Left ventricle myocardium inferior (tissue), 1 donor: ENCODE results near the gene CYB5B. TPM values are rescaled to one million over a fixed set of nuclear protein-coding genes. Genes with fewer than 3 reads are reported as not detected.
A peak's percentile ranks its signal among the peaks of the same experiment; 100 is the strongest.

Experiments
- DNase-seq: peaks from one replicate; pipeline ENCODE4 v3.0.0-alpha.2; 2020
- H3K27ac ChIP-seq: fragments of 200-600 bp; replicated peaks from 2 replicates; pipeline ENCODE4 v1.8.0; 2021
- H3K27me3 ChIP-seq: fragments of 200-600 bp; 2 replicates; pipeline ENCODE4 v1.8.0; 2021; ENCODE audit warnings: low read depth
- H3K36me3 ChIP-seq: fragments of 200-600 bp; 2 replicates; pipeline ENCODE4 v1.8.0; 2021
- H3K4me1 ChIP-seq: fragments of 200-600 bp; 2 replicates; pipeline ENCODE4 v1.8.0; 2021
- H3K4me3 ChIP-seq: fragments of 200-600 bp; 2 replicates; pipeline ENCODE4 v1.8.0; 2021; ENCODE audit warnings: mild to moderate bottlenecking, moderate library complexity
- H3K9me3 ChIP-seq: fragments of 200-600 bp; replicated peaks from 2 replicates; pipeline ENCODE4 v1.8.0; 2021
- intact Hi-C: fragments of 100-400 bp; cut with micrococcal nuclease; formaldehyde crosslinking; loops from one replicate; pipeline ENCODE4 v1.11.0; 2022
- total RNA-seq: library from RNA; stranded (reverse); fragmentation: NEBNext Ultra II Directional; extraction: Animal tissue kit (Norgen Biotek cat#: 25700); gene quantifications from one replicate; pipeline ENCODE4 v1.2.1, GENCODE V29; 2021
- TF ChIP-seq, protein P1 (sequence below): fragments of 200-600 bp; IDR thresholded peaks from 2 replicates; pipeline ENCODE4 v1.8.0; 2021; ENCODE audit warnings: antibody characterized with exemption, mild to moderate bottlenecking, borderline replicate concordance
- donor health status: DM: no; HTN: yes; CAD: no; lungs with severe emphysema.

Gene CYB5B
- total RNA-seq, 1 donor from 2014 or later = 69.0 TPM

DNA sequence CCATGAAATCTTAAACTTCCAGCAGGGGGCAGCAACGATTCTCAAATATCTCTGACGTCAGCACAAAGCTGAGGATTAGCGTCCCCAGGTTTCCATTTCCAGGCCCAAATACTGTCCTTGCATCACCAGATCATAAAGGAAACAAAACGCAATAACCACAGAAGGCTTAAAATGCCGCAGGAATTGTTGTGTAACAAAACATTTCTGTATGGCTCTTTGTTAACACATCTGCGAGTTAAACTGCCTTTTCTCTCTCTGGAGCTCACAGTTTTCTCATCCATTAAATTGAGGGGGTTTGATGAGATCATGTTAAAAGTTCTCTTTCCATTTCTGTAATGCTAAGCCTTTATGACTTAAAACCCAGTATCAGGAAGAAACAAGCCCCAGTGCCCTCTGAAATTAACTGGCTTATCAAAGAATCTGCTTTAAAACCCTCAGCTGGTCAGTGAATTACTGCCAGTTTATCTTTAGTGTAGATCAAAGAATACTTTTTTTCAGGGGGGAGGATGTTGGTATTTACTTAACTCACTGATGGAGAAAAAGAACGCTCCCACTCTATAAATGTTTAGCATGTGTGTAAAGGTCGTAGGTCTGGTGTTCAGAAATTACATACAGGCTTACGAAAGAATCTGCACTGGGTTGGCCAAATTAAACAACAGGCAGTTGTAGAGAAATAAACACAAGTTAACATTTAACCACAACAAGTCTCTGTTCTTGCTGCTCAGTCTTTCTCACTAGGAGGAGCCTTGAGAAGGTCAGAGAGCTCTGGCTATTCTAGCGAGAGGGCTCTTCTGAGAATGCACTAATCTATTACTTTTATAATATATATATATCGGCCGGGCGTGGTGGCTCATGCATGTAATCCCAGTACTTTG, 28.0 kb upstream of the CYB5B start:
- Histone ChIP-seq H3K4me1 (peaks cover 35% of the 10 kb centered on the region), H3K27ac (peak overlapping the region; percentile 83), H3K36me3 (no peaks in the 10 kb centered on the region), H3K27me3 (no peaks in the 10 kb centered on the region), H3K9me3 (no peaks in the 10 kb centered on the region), H3K4me3 (no peak overlapping the region)
- DNase-seq = no peak
- intact Hi-C loops = loop anchor here (10.0 kb wide), 2 partner anchors 168 to 258 kb away; partner anchors contain the start of gene NFAT5
- TF ChIP-seq, protein P1, sequence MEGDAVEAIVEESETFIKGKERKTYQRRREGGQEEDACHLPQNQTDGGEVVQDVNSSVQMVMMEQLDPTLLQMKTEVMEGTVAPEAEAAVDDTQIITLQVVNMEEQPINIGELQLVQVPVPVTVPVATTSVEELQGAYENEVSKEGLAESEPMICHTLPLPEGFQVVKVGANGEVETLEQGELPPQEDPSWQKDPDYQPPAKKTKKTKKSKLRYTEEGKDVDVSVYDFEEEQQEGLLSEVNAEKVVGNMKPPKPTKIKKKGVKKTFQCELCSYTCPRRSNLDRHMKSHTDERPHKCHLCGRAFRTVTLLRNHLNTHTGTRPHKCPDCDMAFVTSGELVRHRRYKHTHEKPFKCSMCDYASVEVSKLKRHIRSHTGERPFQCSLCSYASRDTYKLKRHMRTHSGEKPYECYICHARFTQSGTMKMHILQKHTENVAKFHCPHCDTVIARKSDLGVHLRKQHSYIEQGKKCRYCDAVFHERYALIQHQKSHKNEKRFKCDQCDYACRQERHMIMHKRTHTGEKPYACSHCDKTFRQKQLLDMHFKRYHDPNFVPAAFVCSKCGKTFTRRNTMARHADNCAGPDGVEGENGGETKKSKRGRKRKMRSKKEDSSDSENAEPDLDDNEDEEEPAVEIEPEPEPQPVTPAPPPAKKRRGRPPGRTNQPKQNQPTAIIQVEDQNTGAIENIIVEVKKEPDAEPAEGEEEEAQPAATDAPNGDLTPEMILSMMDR = peak; percentile 75

DNA sequence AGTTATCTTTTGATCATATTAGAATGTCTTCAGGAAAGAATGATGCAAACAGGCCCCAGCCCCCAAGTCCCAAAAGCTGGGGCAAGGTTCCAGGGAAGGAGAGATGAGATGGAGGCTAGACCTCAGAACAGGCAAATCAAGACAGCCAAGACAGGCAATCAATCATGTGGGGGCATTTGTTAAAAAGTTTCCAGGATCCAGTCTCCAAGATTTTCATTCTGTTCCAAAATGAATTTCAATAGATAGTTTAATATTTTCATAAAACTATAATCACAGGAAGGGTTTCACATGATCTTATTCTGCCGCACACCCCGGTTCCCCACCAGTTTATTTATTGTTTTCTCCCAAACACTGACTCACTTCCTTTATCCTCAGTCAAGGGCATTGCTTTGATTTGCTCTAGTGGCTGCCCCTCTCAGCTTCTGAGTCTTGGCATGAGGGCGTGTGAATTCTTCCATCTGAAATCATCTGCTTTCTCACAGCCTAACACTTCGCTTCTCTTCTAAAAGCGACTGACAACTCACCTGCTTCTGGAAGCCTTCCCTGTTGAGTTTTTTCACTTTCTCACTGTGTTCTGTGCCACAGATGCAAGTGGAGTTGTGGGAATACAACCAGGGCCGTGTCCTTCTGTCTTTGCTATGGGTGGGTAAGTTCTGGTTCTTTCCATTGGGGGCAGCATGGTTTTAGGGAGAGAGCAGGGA, 26.4 kb upstream of the CYB5B start:
- Histone ChIP-seq H3K9me3 (no peaks in the 10 kb centered on the region), H3K4me1 (peaks cover 44% of the 10 kb centered on the region), H3K36me3 (no peaks in the 10 kb centered on the region), H3K4me3 (peak overlapping the region; percentile 43), H3K27me3 (no peaks in the 10 kb centered on the region), H3K27ac (peak overlapping the region; percentile 83)
- no peak for DNase-seq
- intact Hi-C loops = loop anchor here (10.0 kb wide), 2 partner anchors 167 to 257 kb away; partner anchors contain the start of gene NFAT5
- TF ChIP-seq, protein P1 = peak; percentile 69

DNA sequence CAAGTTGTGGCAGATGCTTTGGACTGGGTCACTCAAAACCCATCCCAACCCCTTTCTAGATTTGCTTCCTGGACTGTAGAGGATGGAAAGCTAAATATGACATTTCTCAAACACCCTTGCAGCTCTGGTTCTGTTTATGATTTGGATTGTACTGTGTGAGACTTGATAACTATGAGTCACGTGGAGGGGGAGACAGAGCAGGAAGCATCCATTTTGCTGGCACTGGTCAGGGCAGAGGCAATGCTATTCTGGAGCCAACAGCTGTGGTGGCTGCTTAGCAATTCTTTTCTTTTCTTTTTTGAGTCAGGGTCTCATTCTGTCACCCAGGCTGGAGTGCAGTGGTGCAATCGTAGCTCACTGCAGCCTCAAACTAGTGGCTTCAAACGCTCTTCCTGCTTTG, 25.1 kb upstream of the CYB5B start:
- Histone ChIP-seq H3K9me3 (no peaks in the 10 kb centered on the region), H3K4me3 (no peak overlapping the region), H3K27me3 (no peaks in the 10 kb centered on the region), H3K4me1 (peaks cover 44% of the 10 kb centered on the region), H3K27ac (no peak overlapping the region), H3K36me3 (no peaks in the 10 kb centered on the region)
- TF ChIP-seq, protein P1 = no peak
- DNase-seq = no peak
- intact Hi-C loops = loop anchor here (10.0 kb wide), 2 partner anchors 165 to 255 kb away; partner anchors contain the start of gene NFAT5

GRCh38 chr16:69402439-69402838, 22.0 kb upstream of the CYB5B start:
- H3K4me1 ChIP-seq = peaks cover 44% of the 10 kb centered on the region
- no peak overlapping the region for H3K27ac ChIP-seq
- DNase-seq = no peak
- no peak overlapping the region for H3K4me3 ChIP-seq
- TF ChIP-seq, protein P1 = no peak
- no peaks in the 10 kb centered on the region for H3K27me3 ChIP-seq
- H3K9me3 ChIP-seq = no peaks in the 10 kb centered on the region
- H3K36me3 ChIP-seq = no peaks in the 10 kb centered on the region
- intact Hi-C loops = no loop called here

DNA sequence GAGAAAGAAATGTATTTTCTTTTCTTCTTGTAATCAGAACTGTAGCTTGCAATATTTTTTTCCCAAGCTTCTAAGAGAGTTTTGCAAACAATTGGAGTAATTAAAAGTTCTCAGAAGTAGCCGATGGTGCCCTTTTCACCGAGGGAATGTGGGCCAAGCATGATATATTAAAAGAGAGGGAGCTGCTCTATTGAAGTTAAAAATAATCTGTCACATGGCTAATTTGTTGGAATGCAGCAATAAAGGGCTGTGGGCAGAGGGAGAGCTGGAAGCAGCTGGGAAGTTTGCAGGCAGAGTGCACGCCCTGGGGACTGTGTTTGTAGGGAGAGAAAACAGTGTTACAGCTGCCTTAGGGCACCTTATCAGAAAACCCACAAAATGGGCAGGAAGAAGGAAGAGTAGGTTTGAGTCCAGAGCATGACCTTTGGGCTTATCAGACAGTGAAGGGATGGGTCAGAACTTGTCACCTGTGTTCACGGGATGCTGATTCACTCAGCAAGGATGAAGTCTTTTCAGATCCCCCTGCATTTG, 20.1 kb upstream of the CYB5B start:
- DNase-seq = no peak
- H3K4me3 ChIP-seq = peak overlapping the region; percentile 45
- no peaks in the 10 kb centered on the region for H3K27me3 ChIP-seq
- H3K27ac ChIP-seq = peak overlapping the region; percentile 89
- no peaks in the 10 kb centered on the region for H3K36me3 ChIP-seq
- H3K4me1 ChIP-seq = peaks cover 39% of the 10 kb centered on the region
- intact Hi-C loops = no loop called here
- no peaks in the 10 kb centered on the region for H3K9me3 ChIP-seq
- TF ChIP-seq, protein P1 = no peak
